ENCODE results near the gene PGA3.

- TF ChIP-seq SUZ12 (IDR thresholded peaks at IDR 0.05; ENCODE audit: extremely low read depth, insufficient read depth, insufficient read length): no peak
- no peak for TF ChIP-seq YY1 (IDR thresholded peaks at IDR 0.05; ENCODE audit: insufficient read depth, insufficient read length)
- no peak for TF ChIP-seq ZNF274 (IDR thresholded peaks at IDR 0.05; ENCODE audit: low read depth, low read length)
Measured at GRCh38 chr11:61198361-61198760, 5.0 kb upstream of the PGA3 start.

Measured in NT2/D1 (cell line).